ENCODE results near the gene RPL41. TPM values are rescaled to one million over a fixed set of nuclear protein-coding genes. Genes with fewer than 3 reads are reported as not detected.

Gene RPL41
- total and polyA plus RNA-seq, 4 donors, result 979 to 2,155 (median 1,482) TPM

GRCh38 chr12:56121204-56121870, 4.9 kb downstream of the RPL41 start:
- peaks cover 34 to 64% (median 54%) of the 10 kb centered on the region in 4 donors for H3K4me1 ChIP-seq (ENCODE audit: control insufficient read depth in 4 of 4, insufficient read depth in 4 of 4, low read length in 3 of 4)
- peak overlapping the region; percentile 71 to 89 for H3K27ac ChIP-seq (ENCODE audit: low read depth in 1 of 2, low read length in 2 of 2)
- no peaks in the 10 kb centered on the region for H3K27me3 ChIP-seq (ENCODE audit: control insufficient read depth in 4 of 4, insufficient read depth in 4 of 4, low read length in 3 of 4)
- H3K9ac ChIP-seq (ENCODE audit: low read depth in 1 of 2, low read length in 2 of 2), result no peak overlapping the region
- peak in 1 of 2 donors; percentile 65 for TF ChIP-seq GABPA (IDR thresholded peaks at IDR 0.05 in 1 of 2, conservative IDR thresholded peaks at IDR 0.05 in 1 of 2)
- peak; percentile 71 for TF ChIP-seq YY1 (IDR thresholded peaks at IDR 0.05)
- TF ChIP-seq HNF4A (conservative IDR thresholded peaks at IDR 0.05), result peak; percentile 90 to 93
- peak; percentile 70 for TF ChIP-seq ZBTB33 (IDR thresholded peaks at IDR 0.05)
- TF ChIP-seq SP1 (IDR thresholded peaks at IDR 0.05), result peak; percentile 97
- TF ChIP-seq FOXA2 (IDR thresholded peaks at IDR 0.05), result peak; percentile 44
- TF ChIP-seq EGR1 (IDR thresholded peaks at IDR 0.05; ENCODE audit: low read depth in 2 of 2), result peak; percentile 58 to 81
- TF ChIP-seq RAD21 (IDR thresholded peaks at IDR 0.05), result peak; percentile 26 to 49
- TF ChIP-seq REST (IDR thresholded peaks at IDR 0.05), result peak; percentile 75
- TF ChIP-seq, protein P1, sequence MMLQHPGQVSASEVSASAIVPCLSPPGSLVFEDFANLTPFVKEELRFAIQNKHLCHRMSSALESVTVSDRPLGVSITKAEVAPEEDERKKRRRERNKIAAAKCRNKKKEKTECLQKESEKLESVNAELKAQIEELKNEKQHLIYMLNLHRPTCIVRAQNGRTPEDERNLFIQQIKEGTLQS (IDR thresholded peaks at IDR 0.05), result peak; percentile 57
- peak; percentile 74 for TF ChIP-seq HNF4G (IDR thresholded peaks at IDR 0.05)
- TF ChIP-seq, protein P2, sequence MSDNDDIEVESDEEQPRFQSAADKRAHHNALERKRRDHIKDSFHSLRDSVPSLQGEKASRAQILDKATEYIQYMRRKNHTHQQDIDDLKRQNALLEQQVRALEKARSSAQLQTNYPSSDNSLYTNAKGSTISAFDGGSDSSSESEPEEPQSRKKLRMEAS (IDR thresholded peaks at IDR 0.05), result peak; percentile 71
- peak; percentile 99 for TF ChIP-seq RXRA (IDR thresholded peaks at IDR 0.05)
- peak; percentile 85 for TF ChIP-seq NR2F2 (IDR thresholded peaks at IDR 0.05)
- TF ChIP-seq TAF1 (conservative IDR thresholded peaks at IDR 0.05), result peak; percentile 42
- TF ChIP-seq JUND (IDR thresholded peaks at IDR 0.05), result peak; percentile 74 to 80
- no peak for TF ChIP-seq FOXA1 (IDR thresholded peaks at IDR 0.05)
- TF ChIP-seq, protein P3, sequence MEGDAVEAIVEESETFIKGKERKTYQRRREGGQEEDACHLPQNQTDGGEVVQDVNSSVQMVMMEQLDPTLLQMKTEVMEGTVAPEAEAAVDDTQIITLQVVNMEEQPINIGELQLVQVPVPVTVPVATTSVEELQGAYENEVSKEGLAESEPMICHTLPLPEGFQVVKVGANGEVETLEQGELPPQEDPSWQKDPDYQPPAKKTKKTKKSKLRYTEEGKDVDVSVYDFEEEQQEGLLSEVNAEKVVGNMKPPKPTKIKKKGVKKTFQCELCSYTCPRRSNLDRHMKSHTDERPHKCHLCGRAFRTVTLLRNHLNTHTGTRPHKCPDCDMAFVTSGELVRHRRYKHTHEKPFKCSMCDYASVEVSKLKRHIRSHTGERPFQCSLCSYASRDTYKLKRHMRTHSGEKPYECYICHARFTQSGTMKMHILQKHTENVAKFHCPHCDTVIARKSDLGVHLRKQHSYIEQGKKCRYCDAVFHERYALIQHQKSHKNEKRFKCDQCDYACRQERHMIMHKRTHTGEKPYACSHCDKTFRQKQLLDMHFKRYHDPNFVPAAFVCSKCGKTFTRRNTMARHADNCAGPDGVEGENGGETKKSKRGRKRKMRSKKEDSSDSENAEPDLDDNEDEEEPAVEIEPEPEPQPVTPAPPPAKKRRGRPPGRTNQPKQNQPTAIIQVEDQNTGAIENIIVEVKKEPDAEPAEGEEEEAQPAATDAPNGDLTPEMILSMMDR (IDR thresholded peaks at IDR 0.05; ENCODE audit: low read depth, low read length, missing input control), result no peak
- no peaks in the 10 kb centered on the region for H3K9me3 ChIP-seq (ENCODE audit: control insufficient read depth in 4 of 4, low read length in 3 of 4)
- WGBS, result 55% methylated on average over 11 of the region's 11 CpGs
- DNase-seq (ENCODE audit: low spot score), result no peak
- no peak overlapping the region for H3K4me3 ChIP-seq (ENCODE audit: low read depth in 1 of 3, low read length in 3 of 3)
- H3K36me3 ChIP-seq (ENCODE audit: control insufficient read depth in 4 of 4, insufficient read depth in 3 of 4, low read depth in 1 of 4, low read length in 3 of 4), result no peaks in the 10 kb centered on the region

Measured in liver (tissue), 9 donors.